Breast epithelium (tissue), 3 donors: ENCODE results near the gene C4orf50.

Experiments
- CTCF ChIP-seq, 3 donors: fragments of 450-650 bp; IDR thresholded peaks; one replicate each; pipeline ENCODE4 v1.5.1; 2016 to 2017; ENCODE audit warnings: antibody characterized with exemption in 3 of 3, mild to moderate bottlenecking in 3 of 3, moderate library complexity in 3 of 3
- POLR2A ChIP-seq: fragments of 450-650 bp; IDR thresholded peaks from one replicate; pipeline ENCODE4 v1.6.1; 2016; ENCODE audit warnings: antibody characterized with exemption, mild to moderate bottlenecking, moderate library complexity

- TF ChIP-seq POLR2A (no peak), CTCF (IDR thresholded peaks at IDR 0.05) (no peak)
Observed at GRCh38 chr4:5956285-5957021, 61.8 kb downstream of the C4orf50 start.
